Mesothelial cell of epicardium (in vitro differentiated cells): Measurements from ENCODE around the gene AKTIP. TPM values are rescaled to one million over a fixed set of nuclear protein-coding genes. Genes with fewer than 3 reads are reported as not detected.
A peak's percentile ranks its signal among the peaks of the same experiment; 100 is the strongest.

Experiments used
- DNase-seq, 2 experiments: peaks; one replicate each; pipeline ENCODE4 v3.0.0; 2021; ENCODE audit warnings: low spot score in 2 of 2; ENCODE audit not compliant: unreplicated experiment in 2 of 2
- H3K27ac Mint-ChIP-seq: 2 replicates; pipeline ENCODE4 v1.8.0; 2021; ENCODE audit warnings: mixed read lengths
- H3K27me3 Mint-ChIP-seq: 2 replicates; pipeline ENCODE4 v1.8.0; 2021; ENCODE audit warnings: low read depth, mixed read lengths
- H3K36me3 Mint-ChIP-seq: 2 replicates; pipeline ENCODE4 v1.8.0; 2021; ENCODE audit warnings: mixed read lengths
- H3K4me1 Mint-ChIP-seq: 2 replicates; pipeline ENCODE4 v1.8.0; 2021; ENCODE audit warnings: mixed read lengths
- H3K4me3 Mint-ChIP-seq: 2 replicates; pipeline ENCODE4 v1.8.0; 2021; ENCODE audit warnings: mild to moderate bottlenecking, moderate library complexity, mixed read lengths
- H3K9me3 Mint-ChIP-seq: 2 replicates; pipeline ENCODE4 v1.8.0; 2021; ENCODE audit warnings: mixed read lengths
- CTCF ChIP-seq: fragments of 200-600 bp; sonication (generic); IDR thresholded peaks from one replicate; pipeline ENCODE4 v1.5.0; 2021; ENCODE audit warnings: antibody characterized with exemption; ENCODE audit not compliant: unreplicated experiment
- total RNA-seq: library from RNA; stranded (reverse); gene quantifications from 3 replicates; pipeline ENCODE4 v1.2.1, GENCODE V29; 2021

AKTIP gene
- total RNA-seq, result 41.1 to 43.7 TPM (median 42.0 TPM) in 3 replicates

GRCh38 chr16:53502331-53503269, at the start of gene AKTIP:
Gene AKTIP, minus strand, starts transcription at chr16:53503209. Its CDS starts 2,950 bp downstream, at chr16:53500259.
- H3K4me3 Mint-ChIP-seq, result peak within 1 kb of the TSS; percentile 90
- TF ChIP-seq CTCF, result no peak
- peak; percentile 40 to 67 for DNase-seq
- peaks cover 43% of the 10 kb centered on the region for H3K4me1 Mint-ChIP-seq
- H3K27ac Mint-ChIP-seq, result peak within 1 kb of the TSS; percentile 98
- no peaks in the 10 kb centered on the region for H3K9me3 Mint-ChIP-seq
- peaks cover 9% of the 10 kb centered on the region for H3K36me3 Mint-ChIP-seq
- H3K27me3 Mint-ChIP-seq, result no peaks in the 10 kb centered on the region

- Mint-ChIP-seq H3K36me3 (no peaks in the 10 kb centered on the region), H3K9me3 (no peaks in the 10 kb centered on the region), H3K27me3 (peaks cover 1% of the 10 kb centered on the region)
Observed at GRCh38 chr16:53549970-53550690, 47.1 kb upstream of the AKTIP start.

GRCh38 chr16:53546988-53547391, 44.0 kb upstream of the AKTIP start:
- no peak for DNase-seq
- Mint-ChIP-seq H3K9me3 (no peaks in the 10 kb centered on the region), H3K27ac (no peak overlapping the region)

More at GRCh38 chr16:53549970-53550690, 47.1 kb upstream of the AKTIP start:
- peak; percentile 24 for TF ChIP-seq CTCF
- no peak overlapping the region for H3K4me3 Mint-ChIP-seq
- H3K4me1 Mint-ChIP-seq, result peaks cover 24% of the 10 kb centered on the region
- peak overlapping the region; percentile 87 for H3K27ac Mint-ChIP-seq
- peak; percentile 32 to 70 for DNase-seq

GRCh38 chr16:53545433-53545832, 42.4 kb upstream of the AKTIP start:
- Mint-ChIP-seq H3K27ac (no peak overlapping the region), H3K4me1 (peaks cover 19% of the 10 kb centered on the region), H3K36me3 (no peaks in the 10 kb centered on the region), H3K4me3 (no peak overlapping the region), H3K9me3 (no peaks in the 10 kb centered on the region), H3K27me3 (peaks cover 1% of the 10 kb centered on the region)
- no peak for TF ChIP-seq CTCF
- no peak for DNase-seq

More at GRCh38 chr16:53546988-53547391, 44.0 kb upstream of the AKTIP start:
- Mint-ChIP-seq H3K4me1 (peaks cover 25% of the 10 kb centered on the region), H3K4me3 (no peak overlapping the region), H3K36me3 (no peaks in the 10 kb centered on the region), H3K27me3 (peaks cover 1% of the 10 kb centered on the region)
- peak; percentile 22 for TF ChIP-seq CTCF

- no peak overlapping the region for H3K27ac Mint-ChIP-seq
Observed at GRCh38 chr16:53542283-53542682, 39.3 kb upstream of the AKTIP start.

More at GRCh38 chr16:53542283-53542682, 39.3 kb upstream of the AKTIP start:
- no peak for TF ChIP-seq CTCF
- peaks cover 4% of the 10 kb centered on the region for H3K9me3 Mint-ChIP-seq
- H3K27me3 Mint-ChIP-seq, result no peaks in the 10 kb centered on the region
- no peak overlapping the region for H3K4me3 Mint-ChIP-seq
- H3K4me1 Mint-ChIP-seq, result peaks cover 10% of the 10 kb centered on the region
- no peak for DNase-seq
- H3K36me3 Mint-ChIP-seq, result peaks cover 2% of the 10 kb centered on the region
